Panc1 (cell line): ENCODE measurements around the gene LRP1B.

Source experiments
- CTCF ChIP-seq: fragments of 450-650 bp; IDR thresholded peaks from 2 replicates; pipeline ENCODE4 v1.5.1; 2017; ENCODE audit warnings: mild to moderate bottlenecking
- POLR2AphosphoS5 ChIP-seq: IDR thresholded peaks from 2 replicates; pipeline ENCODE4 v1.6.1; 2012; ENCODE audit warnings: mild to moderate bottlenecking, low read depth, low read length, moderate library complexity
- TF ChIP-seq, protein P1 (sequence below), 2 experiments: IDR thresholded peaks; 2 replicates each; pipeline ENCODE4 v1.6.1; 2011 to 2012; ENCODE audit warnings: low read depth in 2 of 2, control low read depth in 1 of 2, low read length in 1 of 2, mild to moderate bottlenecking in 1 of 2, moderate library complexity in 1 of 2; ENCODE audit not compliant: insufficient read depth in 1 of 2

DNA sequence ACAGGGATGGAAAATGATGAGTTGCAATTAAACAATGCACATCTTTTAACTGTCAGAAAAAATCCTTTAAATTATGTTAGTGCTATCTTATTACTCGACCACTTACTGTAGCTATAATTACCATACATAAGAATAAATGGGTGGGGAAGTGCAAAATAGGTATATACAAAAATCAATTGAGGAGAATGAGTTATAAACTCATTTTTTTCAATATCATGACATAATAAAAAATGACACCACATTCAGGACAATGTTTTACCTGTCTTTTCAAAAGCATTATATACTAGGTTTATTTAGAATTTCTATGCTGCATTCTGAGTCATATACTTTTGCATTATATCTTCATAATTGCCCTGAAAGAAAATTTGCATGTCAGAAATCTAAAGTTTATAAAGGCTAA is 1533.6 kb downstream of the LRP1B start:
- TF ChIP-seq CTCF (no peak), POLR2AphosphoS5 (no peak)
- TF ChIP-seq, protein P1, sequence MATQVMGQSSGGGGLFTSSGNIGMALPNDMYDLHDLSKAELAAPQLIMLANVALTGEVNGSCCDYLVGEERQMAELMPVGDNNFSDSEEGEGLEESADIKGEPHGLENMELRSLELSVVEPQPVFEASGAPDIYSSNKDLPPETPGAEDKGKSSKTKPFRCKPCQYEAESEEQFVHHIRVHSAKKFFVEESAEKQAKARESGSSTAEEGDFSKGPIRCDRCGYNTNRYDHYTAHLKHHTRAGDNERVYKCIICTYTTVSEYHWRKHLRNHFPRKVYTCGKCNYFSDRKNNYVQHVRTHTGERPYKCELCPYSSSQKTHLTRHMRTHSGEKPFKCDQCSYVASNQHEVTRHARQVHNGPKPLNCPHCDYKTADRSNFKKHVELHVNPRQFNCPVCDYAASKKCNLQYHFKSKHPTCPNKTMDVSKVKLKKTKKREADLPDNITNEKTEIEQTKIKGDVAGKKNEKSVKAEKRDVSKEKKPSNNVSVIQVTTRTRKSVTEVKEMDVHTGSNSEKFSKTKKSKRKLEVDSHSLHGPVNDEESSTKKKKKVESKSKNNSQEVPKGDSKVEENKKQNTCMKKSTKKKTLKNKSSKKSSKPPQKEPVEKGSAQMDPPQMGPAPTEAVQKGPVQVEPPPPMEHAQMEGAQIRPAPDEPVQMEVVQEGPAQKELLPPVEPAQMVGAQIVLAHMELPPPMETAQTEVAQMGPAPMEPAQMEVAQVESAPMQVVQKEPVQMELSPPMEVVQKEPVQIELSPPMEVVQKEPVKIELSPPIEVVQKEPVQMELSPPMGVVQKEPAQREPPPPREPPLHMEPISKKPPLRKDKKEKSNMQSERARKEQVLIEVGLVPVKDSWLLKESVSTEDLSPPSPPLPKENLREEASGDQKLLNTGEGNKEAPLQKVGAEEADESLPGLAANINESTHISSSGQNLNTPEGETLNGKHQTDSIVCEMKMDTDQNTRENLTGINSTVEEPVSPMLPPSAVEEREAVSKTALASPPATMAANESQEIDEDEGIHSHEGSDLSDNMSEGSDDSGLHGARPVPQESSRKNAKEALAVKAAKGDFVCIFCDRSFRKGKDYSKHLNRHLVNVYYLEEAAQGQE (IDR thresholded peaks at IDR 0.05; ENCODE audit: insufficient read depth in 1 of 2, low read depth in 2 of 2, low read length in 1 of 2) = no peak
